CD4-positive, alpha-beta T cell (primary cell): ENCODE results near the gene PSEN1. TPM values are rescaled to one million over a fixed set of nuclear protein-coding genes. Genes with fewer than 3 reads are reported as not detected.

Experiments
- ATAC-seq: fragments of 200-7000 bp; cut with Tn5 transposase; one replicate; pipeline ENCODE4 v1.10.0; 2022; ENCODE audit warnings: mild to moderate bottlenecking; ENCODE audit not compliant: poor library complexity
- CTCF ChIA-PET: fragments of 350-600 bp; sonication (Branson Sonifier 250); formaldehyde crosslinking; loops from one replicate; lab custom pipeline; 2021; ENCODE audit warnings: antibody characterized with exemption, inconsistent platforms; lab: Charles Lee
- POLR2A ChIA-PET: fragments of 350-600 bp; sonication (Branson Sonifier 250); formaldehyde crosslinking; loops from one replicate; lab custom pipeline; 2021; ENCODE audit warnings: antibody characterized with exemption, inconsistent platforms; lab: Charles Lee
- DNase-seq, 14 experiments: peaks; one replicate each; pipeline ENCODE4 v3.0.0-alpha.2; 2013 to 2020; ENCODE audit warnings: mixed read lengths in 2 of 14
- H3K27ac ChIP-seq, 2 donors: one replicate each; pipeline versions ENCODE4 v1.5.1 to v1.7.0; 2013; ENCODE audit warnings: low read length in 2 of 2, low read depth in 1 of 2, mild to moderate bottlenecking in 1 of 2
- H3K27me3 ChIP-seq, 2 experiments: 1 replicate in 1 of 2; 2 replicates in 1 of 2; pipeline versions ENCODE4 v1.6.1 to v1.7.0; 2013; ENCODE audit warnings: low read length in 2 of 2, control low read depth in 1 of 2, mild to moderate bottlenecking in 1 of 2, moderate library complexity in 1 of 2; ENCODE audit not compliant: insufficient read depth in 2 of 2, control insufficient read depth in 1 of 2
- H3K36me3 ChIP-seq: one replicate; pipeline ENCODE4 v1.6.1; 2013; ENCODE audit warnings: low read length, control low read depth; ENCODE audit not compliant: insufficient read depth
- H3K4me1 ChIP-seq: one replicate; pipeline ENCODE4 v1.6.1; 2013; ENCODE audit warnings: low read length, control low read depth; ENCODE audit not compliant: insufficient read depth
- H3K4me3 ChIP-seq: one replicate; pipeline ENCODE4 v1.5.1; 2013; ENCODE audit warnings: mild to moderate bottlenecking, low read length, moderate library complexity
- H3K9me3 ChIP-seq, 2 experiments: 1 replicate in 1 of 2; 2 replicates in 1 of 2; pipeline versions ENCODE4 v1.6.1 to v1.7.0; 2013; ENCODE audit warnings: low read length in 2 of 2, mild to moderate bottlenecking in 2 of 2, control low read depth in 1 of 2, moderate library complexity in 1 of 2; ENCODE audit not compliant: control insufficient read depth in 1 of 2, insufficient read depth in 1 of 2
- H3K27ac Mint-ChIP-seq: one replicate; pipeline ENCODE4 v1.8.0; 2020; ENCODE audit warnings: mixed read lengths
- H3K27me3 Mint-ChIP-seq: one replicate; pipeline ENCODE4 v1.8.0; 2021; ENCODE audit warnings: mixed read lengths
- H3K36me3 Mint-ChIP-seq: one replicate; pipeline ENCODE4 v1.8.0; 2021; ENCODE audit warnings: low read depth, mixed read lengths
- H3K4me1 Mint-ChIP-seq: one replicate; pipeline ENCODE4 v1.8.0; 2021; ENCODE audit warnings: low read depth, mixed read lengths
- H3K4me3 Mint-ChIP-seq: one replicate; pipeline ENCODE4 v1.8.0; 2020; ENCODE audit warnings: mild to moderate bottlenecking, mixed read lengths
- H3K9me3 Mint-ChIP-seq: one replicate; pipeline ENCODE4 v1.8.0; 2020; ENCODE audit warnings: mixed read lengths
- intact Hi-C, 2 experiments: fragments of 100-400 bp; cut with DNase I in 1 of 2; cut with micrococcal nuclease in 1 of 2; formaldehyde crosslinking; loops; one replicate each; pipeline versions ENCODE4 v1.15.1 to v1.9.0; 2023 to 2025; cut with DNase I, micrococcal nuclease
- total RNA-seq, 174 experiments: library from RNA in 2 of 174; stranded (reverse) in 2 of 174; gene quantifications; one replicate each; pipeline ENCODE4 v1.2.3 and lab custom pipeline; 2021 to 2026
- TF ChIP-seq, protein P1 (sequence below): fragments of 200-600 bp; IDR thresholded peaks from one replicate; pipeline ENCODE4 v1.8.0; 2022; ENCODE audit warnings: antibody characterized with exemption, mild to moderate bottlenecking

Gene PSEN1
- total RNA-seq, 2 experiments from 2014 or later = 27.1 to 28.3 TPM

DNA sequence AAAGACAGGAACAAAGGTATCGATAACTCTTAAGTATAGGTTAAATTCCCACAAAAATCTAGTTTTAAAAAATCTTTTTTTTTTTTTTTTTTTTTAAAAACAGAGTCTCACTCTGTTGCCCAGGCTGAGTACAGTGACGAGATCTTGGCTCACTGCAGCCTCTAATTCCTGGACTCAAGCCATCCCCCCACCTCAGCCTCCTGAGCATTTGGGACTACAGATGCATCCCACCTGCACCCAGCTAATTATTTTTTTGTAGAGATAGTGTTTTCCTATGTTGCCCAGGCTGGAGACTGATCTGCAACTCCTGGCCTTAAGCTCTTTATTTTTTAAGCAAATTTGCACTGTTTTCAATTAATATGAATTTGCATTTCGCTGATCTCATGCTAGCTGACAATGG lies 9.8 kb downstream of the PSEN1 start:
- H3K27ac Mint-ChIP-seq = peak overlapping the region; percentile 39
- H3K27me3 Mint-ChIP-seq = no peaks in the 10 kb centered on the region
- CTCF ChIA-PET = no interaction called here
- Histone ChIP-seq H3K4me1 (peaks cover 22% of the 10 kb centered on the region), H3K4me3 (no peak overlapping the region), H3K27ac (no peak overlapping the region), H3K27me3 (no peaks in the 10 kb centered on the region), H3K36me3 (peaks cover 35% of the 10 kb centered on the region), H3K9me3 (no peaks in the 10 kb centered on the region)
- DNase-seq = no peak
- peaks cover 32% of the 10 kb centered on the region for H3K4me1 Mint-ChIP-seq
- ATAC-seq = no peak
- H3K36me3 Mint-ChIP-seq = peaks cover 62% of the 10 kb centered on the region
- intact Hi-C loops = no loop called here
- POLR2A ChIA-PET = interaction anchor here (0.9 kb wide), 1 partner anchor 313 kb away, joined by 3 read pairs; no protein-coding TSS in a partner anchor
- H3K9me3 Mint-ChIP-seq = no peaks in the 10 kb centered on the region
- no peak overlapping the region for H3K4me3 Mint-ChIP-seq
- TF ChIP-seq, protein P1, sequence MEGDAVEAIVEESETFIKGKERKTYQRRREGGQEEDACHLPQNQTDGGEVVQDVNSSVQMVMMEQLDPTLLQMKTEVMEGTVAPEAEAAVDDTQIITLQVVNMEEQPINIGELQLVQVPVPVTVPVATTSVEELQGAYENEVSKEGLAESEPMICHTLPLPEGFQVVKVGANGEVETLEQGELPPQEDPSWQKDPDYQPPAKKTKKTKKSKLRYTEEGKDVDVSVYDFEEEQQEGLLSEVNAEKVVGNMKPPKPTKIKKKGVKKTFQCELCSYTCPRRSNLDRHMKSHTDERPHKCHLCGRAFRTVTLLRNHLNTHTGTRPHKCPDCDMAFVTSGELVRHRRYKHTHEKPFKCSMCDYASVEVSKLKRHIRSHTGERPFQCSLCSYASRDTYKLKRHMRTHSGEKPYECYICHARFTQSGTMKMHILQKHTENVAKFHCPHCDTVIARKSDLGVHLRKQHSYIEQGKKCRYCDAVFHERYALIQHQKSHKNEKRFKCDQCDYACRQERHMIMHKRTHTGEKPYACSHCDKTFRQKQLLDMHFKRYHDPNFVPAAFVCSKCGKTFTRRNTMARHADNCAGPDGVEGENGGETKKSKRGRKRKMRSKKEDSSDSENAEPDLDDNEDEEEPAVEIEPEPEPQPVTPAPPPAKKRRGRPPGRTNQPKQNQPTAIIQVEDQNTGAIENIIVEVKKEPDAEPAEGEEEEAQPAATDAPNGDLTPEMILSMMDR = no peak

GRCh38 chr14:73149753-73150152 lies 13.4 kb downstream of the PSEN1 start:
- DNase-seq (no peak), ATAC-seq (no peak)
- H3K27ac Mint-ChIP-seq = no peak overlapping the region
- intact Hi-C loops = no loop called here
- no peaks in the 10 kb centered on the region for H3K27me3 Mint-ChIP-seq
- no peaks in the 10 kb centered on the region for H3K27me3 ChIP-seq
- CTCF ChIA-PET = no interaction called here
- H3K27ac ChIP-seq = no peak overlapping the region
- H3K4me1 ChIP-seq = peaks cover 9% of the 10 kb centered on the region
- POLR2A ChIA-PET = interaction anchor here (2.0 kb wide), 1 partner anchor 13 kb away, joined by 8 read pairs; the partner anchor contains the start of gene PSEN1
- no peaks in the 10 kb centered on the region for H3K9me3 Mint-ChIP-seq
- no peak overlapping the region for H3K4me3 ChIP-seq
- no peak overlapping the region for H3K4me3 Mint-ChIP-seq
- H3K36me3 ChIP-seq = peaks cover 54% of the 10 kb centered on the region
- TF ChIP-seq, protein P1 = no peak
- H3K36me3 Mint-ChIP-seq = peaks cover 80% of the 10 kb centered on the region
- no peaks in the 10 kb centered on the region for H3K9me3 ChIP-seq
- H3K4me1 Mint-ChIP-seq = peaks cover 12% of the 10 kb centered on the region

DNA sequence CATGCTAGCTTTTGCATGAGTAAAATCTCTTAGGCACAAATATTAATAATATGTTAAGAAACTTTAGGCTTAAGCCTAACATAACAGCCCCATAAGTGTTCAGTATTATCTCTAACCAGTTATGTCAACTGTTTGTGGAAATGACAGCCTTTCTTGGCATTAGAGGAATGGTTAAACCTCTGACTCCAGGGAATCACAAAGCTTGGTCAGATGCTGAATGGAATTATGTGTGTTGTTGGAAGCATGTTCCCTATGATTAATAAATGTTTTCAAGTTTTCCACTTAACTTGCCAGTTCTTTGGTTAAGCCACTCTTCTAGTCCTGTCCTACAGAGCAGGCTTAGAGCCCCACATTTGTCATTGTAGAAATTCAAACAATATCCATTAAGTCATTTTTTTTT lies 17.0 kb downstream of the PSEN1 start:
- CTCF ChIA-PET = no interaction called here
- TF ChIP-seq, protein P1 = no peak

More for the DNA sequence above, 17.0 kb downstream of the PSEN1 start:
- no peak overlapping the region for H3K27ac ChIP-seq
- H3K36me3 ChIP-seq = peaks cover 66% of the 10 kb centered on the region
- no peaks in the 10 kb centered on the region for H3K9me3 ChIP-seq
- no peak for ATAC-seq
- H3K4me1 ChIP-seq = no peaks in the 10 kb centered on the region
- H3K9me3 Mint-ChIP-seq = no peaks in the 10 kb centered on the region
- no peak overlapping the region for H3K4me3 Mint-ChIP-seq
- no peak overlapping the region for H3K27ac Mint-ChIP-seq
- H3K4me3 ChIP-seq = no peak overlapping the region
- H3K4me1 Mint-ChIP-seq = no peaks in the 10 kb centered on the region
- POLR2A ChIA-PET = no interaction called here
- no peaks in the 10 kb centered on the region for H3K27me3 ChIP-seq
- no peak for DNase-seq
- intact Hi-C loops = no loop called here
- H3K36me3 Mint-ChIP-seq = peaks cover 84% of the 10 kb centered on the region
- no peaks in the 10 kb centered on the region for H3K27me3 Mint-ChIP-seq
